Fibroblast of the aortic adventitia (primary cell): ENCODE measurements around the gene LYZL6. TPM values are rescaled to one million over a fixed set of nuclear protein-coding genes. Genes with fewer than 3 reads are reported as not detected.

Source experiments
- DNase-seq: peaks from one replicate; pipeline ENCODE4 v3.0.0-alpha.2; 2010; ENCODE audit warnings: low read depth
- H3K4me3 ChIP-seq: 2 replicates; pipeline ENCODE4 v1.5.1; 2011; ENCODE audit warnings: low read depth, mild to moderate bottlenecking, control low read depth, low read length, moderate library complexity
- total RNA-seq: library from RNA; depleted of rRNA; stranded (reverse); fragments of >200 nt; gene quantifications from 2 replicates; pipeline ENCODE4 v1.2.3, GENCODE V29; 2012; ENCODE audit warnings: low replicate concordance
- TF ChIP-seq, protein P1 (sequence below): IDR thresholded peaks from 2 replicates; pipeline ENCODE4 v1.5.1; 2011; ENCODE audit warnings: mild to moderate bottlenecking, low read length, control low read depth, inconsistent platforms; ENCODE audit not compliant: insufficient read depth

The LYZL6 gene, protein sequence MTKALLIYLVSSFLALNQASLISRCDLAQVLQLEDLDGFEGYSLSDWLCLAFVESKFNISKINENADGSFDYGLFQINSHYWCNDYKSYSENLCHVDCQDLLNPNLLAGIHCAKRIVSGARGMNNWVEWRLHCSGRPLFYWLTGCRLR
- total RNA-seq = not detected in 2 replicates

DNA sequence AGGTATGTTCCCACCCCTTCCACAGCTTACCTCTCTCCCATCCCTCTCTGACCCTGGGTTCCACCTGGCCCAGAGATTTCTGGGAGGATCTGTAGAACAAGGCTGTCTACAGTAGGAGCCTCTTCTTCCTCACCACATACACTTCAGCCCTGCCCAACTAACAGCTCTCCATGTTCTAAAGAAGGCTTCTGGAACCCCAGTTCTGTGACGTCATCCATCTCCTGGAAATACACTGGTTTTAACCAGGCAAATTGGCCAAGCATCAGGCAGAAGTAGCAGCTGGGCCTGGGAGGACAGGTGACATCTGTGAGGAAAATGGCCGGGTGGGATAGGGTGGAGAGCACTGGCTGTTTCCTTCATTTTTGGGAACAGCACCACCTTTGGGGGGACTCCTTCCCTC is at the start of gene LYZL6:
TSS of gene LYZL6 (minus strand) at position 177 of the 400 bp plus-strand sequence. CDS start 4,357 bp downstream, outside the sequence.
- TF ChIP-seq, protein P1, sequence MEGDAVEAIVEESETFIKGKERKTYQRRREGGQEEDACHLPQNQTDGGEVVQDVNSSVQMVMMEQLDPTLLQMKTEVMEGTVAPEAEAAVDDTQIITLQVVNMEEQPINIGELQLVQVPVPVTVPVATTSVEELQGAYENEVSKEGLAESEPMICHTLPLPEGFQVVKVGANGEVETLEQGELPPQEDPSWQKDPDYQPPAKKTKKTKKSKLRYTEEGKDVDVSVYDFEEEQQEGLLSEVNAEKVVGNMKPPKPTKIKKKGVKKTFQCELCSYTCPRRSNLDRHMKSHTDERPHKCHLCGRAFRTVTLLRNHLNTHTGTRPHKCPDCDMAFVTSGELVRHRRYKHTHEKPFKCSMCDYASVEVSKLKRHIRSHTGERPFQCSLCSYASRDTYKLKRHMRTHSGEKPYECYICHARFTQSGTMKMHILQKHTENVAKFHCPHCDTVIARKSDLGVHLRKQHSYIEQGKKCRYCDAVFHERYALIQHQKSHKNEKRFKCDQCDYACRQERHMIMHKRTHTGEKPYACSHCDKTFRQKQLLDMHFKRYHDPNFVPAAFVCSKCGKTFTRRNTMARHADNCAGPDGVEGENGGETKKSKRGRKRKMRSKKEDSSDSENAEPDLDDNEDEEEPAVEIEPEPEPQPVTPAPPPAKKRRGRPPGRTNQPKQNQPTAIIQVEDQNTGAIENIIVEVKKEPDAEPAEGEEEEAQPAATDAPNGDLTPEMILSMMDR = no peak
- no peak for DNase-seq
- no peak within 1 kb of the TSS for H3K4me3 ChIP-seq

DNA sequence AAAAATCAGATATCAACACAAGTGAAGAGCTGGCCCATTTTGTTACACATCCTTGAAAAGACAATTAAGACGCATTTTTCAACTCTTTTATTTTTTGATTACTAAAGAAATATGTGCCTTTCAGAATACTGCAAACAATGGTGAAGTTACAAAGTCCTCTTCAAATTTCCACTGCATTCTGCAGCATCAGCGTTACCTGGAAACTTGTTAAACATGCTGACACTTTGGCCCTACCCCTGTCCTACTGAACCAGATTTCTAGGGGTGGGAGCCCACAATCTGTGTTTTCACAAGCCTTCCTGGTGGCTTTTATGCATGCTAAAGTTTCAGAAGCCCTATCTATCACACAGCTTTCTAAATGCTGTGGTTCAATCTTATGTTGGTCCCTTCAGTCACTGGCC is 47.6 kb upstream of the LYZL6 start:
- DNase-seq = no peak
- TF ChIP-seq, protein P1 = no peak
- H3K4me3 ChIP-seq = no peak overlapping the region

DNA sequence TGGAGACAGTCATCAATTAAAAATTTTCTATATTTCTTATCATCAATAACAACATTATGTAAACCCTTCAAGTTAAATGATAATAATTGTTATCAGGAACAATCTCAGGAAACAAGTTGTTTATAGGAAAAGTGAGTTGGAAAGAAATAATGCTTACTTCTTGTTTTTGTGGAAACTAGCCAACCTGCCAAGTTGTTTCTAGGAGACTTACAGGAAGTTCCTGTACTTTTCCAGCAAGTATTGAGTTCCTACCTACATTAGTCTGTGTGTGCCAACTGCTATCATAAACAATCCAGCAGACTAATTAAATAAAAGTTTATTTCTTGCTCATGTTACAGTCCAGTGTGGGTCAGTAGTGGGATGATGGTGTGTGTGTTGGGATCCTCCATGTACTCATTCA is 44.7 kb upstream of the LYZL6 start:
- H3K4me3 ChIP-seq = no peak overlapping the region
- TF ChIP-seq, protein P1 = no peak
- no peak for DNase-seq

DNA sequence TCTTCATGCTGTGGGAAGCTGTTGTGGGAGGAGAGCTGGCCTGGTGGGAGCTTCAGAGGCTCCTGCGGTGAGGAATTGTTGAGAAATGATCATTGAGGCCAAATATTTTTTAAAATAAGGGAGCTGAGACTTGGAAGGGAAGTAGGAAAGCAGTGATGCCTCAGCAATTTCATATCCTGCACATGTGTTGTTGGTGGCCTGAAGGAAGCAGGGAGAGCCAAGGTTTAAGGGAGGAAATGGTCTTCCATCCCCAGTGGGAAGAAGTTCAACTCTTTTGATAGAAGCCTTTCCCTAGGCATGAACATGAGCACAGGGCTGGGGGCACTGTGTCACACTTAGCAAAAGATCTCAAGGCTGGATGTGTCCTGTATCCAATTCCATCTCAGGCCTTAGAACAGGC is 43.1 kb upstream of the LYZL6 start, which contains the start of gene CCL14:
TSS of gene CCL14 (minus strand) at position 87 of the 400 bp plus-strand sequence. CDS start at position 7, 80 bp downstream.
- TF ChIP-seq, protein P1 = no peak
- no peak for DNase-seq
- no peak within 1 kb of the TSS for H3K4me3 ChIP-seq

DNA sequence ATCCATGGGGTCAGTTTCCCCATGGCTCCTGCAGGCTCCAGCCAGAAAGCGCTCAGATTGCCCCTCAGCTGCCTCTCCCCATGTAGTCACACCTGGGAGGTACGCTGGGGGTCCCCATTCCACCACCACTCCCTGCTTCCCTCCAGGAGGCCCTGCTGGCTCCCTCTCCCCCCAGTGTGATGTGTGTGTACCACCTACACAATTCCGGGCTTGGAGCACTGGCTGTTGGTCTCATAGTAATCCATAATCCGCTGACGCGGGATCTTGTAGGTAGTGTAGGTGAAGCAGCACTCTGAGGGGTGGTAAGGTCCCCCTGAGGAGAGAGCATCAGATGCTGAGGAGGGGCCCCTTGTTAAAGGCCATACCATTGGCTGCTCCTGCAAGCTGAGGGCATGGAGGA is 40.6 kb upstream of the LYZL6 start:
- DNase-seq = no peak
- H3K4me3 ChIP-seq = no peak overlapping the region
- TF ChIP-seq, protein P1 = no peak

DNA sequence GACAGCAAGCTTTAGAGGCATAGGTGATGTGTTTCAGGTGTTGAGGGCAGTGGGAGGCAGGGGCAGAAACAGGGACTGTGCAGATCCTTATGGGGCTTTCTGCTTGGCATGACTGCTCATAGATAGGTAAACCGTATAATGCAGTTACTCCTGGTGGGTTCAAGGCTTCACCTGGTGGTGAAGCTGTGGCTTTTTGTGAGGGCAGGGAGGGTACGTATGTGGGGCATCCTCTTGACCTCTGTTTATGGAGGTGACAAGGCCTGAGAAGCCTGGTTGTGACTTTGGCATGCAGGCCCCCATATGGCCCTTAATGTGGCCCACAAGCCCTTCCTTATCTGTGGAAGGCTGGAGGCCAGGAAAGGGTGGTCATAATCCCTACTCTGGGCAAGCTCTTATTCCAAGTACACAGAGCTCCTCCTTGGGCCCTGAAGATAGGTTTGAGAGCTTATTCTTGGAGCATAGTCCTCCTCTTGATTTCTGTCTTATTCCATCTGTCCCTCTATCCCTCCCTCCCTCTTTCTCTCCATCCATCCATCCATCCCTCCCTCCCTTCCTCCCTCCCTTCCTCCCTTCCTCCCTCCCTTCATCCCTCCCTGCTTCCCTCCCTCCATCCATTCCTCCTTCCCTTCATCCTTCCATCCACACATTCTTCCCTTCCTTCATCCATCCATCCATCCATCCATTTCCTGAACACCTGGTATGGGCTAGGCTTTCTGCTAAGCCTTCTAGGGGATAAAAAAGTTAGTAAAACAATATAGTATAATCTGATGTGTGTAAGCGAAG is 39.1 kb upstream of the LYZL6 start:
- H3K4me3 ChIP-seq = no peak overlapping the region
- DNase-seq = no peak
- TF ChIP-seq, protein P1 = no peak
